Stimulated activated CD4-positive, alpha-beta T cell treated with anti-CD3 and anti-CD28 coated beads, Interleukin-15, amount 100 ng/mL, for 24 hours (primary cell): ENCODE data around the gene MSH3.
"Not testable (repeated sequence)": the region's sequence is repeated elsewhere in the genome, so short reads cannot be mapped to it uniquely, and the experiment has no call there.

Experiments used
- DNase-seq: peaks from one replicate; pipeline ENCODE4 v3.0.0-alpha.2; 2020

The MSH3 gene

GRCh38 chr5:80659106-80659505 lies 4.7 kb downstream of the MSH3 start:
- no peak for DNase-seq

GRCh38 chr5:80660661-80661060 lies 6.2 kb downstream of the MSH3 start:
- DNase-seq: not testable (repeated sequence)

- no peak for DNase-seq
Measured at GRCh38 chr5:80662108-80662507, 7.7 kb downstream of the MSH3 start.

GRCh38 chr5:80665057-80665456 lies 10.6 kb downstream of the MSH3 start:
- DNase-seq: no peak

- no peak for DNase-seq
Measured at GRCh38 chr5:80667384-80667783, 12.9 kb downstream of the MSH3 start.

GRCh38 chr5:80668016-80668969 lies 13.8 kb downstream of the MSH3 start:
- DNase-seq: no peak

- DNase-seq: peak; percentile 79
Measured at GRCh38 chr5:80672140-80672736, 17.8 kb downstream of the MSH3 start.

- DNase-seq: no peak
Measured at GRCh38 chr5:80676706-80677105, 22.3 kb downstream of the MSH3 start.

GRCh38 chr5:80686757-80687156 lies 32.3 kb downstream of the MSH3 start:
- DNase-seq: no peak

GRCh38 chr5:80688648-80689420 lies 34.4 kb downstream of the MSH3 start:
- DNase-seq: no peak

GRCh38 chr5:80689627-80690026 lies 35.2 kb downstream of the MSH3 start:
- DNase-seq: no peak

- DNase-seq: no peak
Measured at GRCh38 chr5:80695666-80696065, 41.2 kb downstream of the MSH3 start.

GRCh38 chr5:80696450-80696849 lies 42.0 kb downstream of the MSH3 start:
- no peak for DNase-seq

GRCh38 chr5:80697100-80697499 lies 42.6 kb downstream of the MSH3 start:
- no peak for DNase-seq

- no peak for DNase-seq
Measured at GRCh38 chr5:80698369-80698768, 43.9 kb downstream of the MSH3 start.

- DNase-seq: no peak
Measured at GRCh38 chr5:80701597-80701996, 47.1 kb downstream of the MSH3 start.

- DNase-seq: no peak
Measured at GRCh38 chr5:80703291-80703690, 48.8 kb downstream of the MSH3 start.

GRCh38 chr5:80703747-80704146 lies 49.3 kb downstream of the MSH3 start:
- DNase-seq: no peak

GRCh38 chr5:80704221-80704620 lies 49.8 kb downstream of the MSH3 start:
- no peak for DNase-seq

- DNase-seq: no peak
Measured at GRCh38 chr5:80705216-80705769, 50.8 kb downstream of the MSH3 start.

GRCh38 chr5:80705801-80706200 lies 51.3 kb downstream of the MSH3 start:
- no peak for DNase-seq

GRCh38 chr5:80706835-80707447 lies 52.5 kb downstream of the MSH3 start:
- DNase-seq: no peak

GRCh38 chr5:80707645-80708044 lies 53.2 kb downstream of the MSH3 start:
- no peak for DNase-seq
